ENCODE measurements around the gene R3HDM2. TPM values are rescaled to one million over a fixed set of nuclear protein-coding genes. Genes with fewer than 3 reads are reported as not detected.

R3HDM2 gene
- total and polyA plus RNA-seq, 2 of the 13 experiments (the other 11 are each of a cell fraction or from before 2014, with no cell fraction given): 11.1 to 23.5 TPM

DNA sequence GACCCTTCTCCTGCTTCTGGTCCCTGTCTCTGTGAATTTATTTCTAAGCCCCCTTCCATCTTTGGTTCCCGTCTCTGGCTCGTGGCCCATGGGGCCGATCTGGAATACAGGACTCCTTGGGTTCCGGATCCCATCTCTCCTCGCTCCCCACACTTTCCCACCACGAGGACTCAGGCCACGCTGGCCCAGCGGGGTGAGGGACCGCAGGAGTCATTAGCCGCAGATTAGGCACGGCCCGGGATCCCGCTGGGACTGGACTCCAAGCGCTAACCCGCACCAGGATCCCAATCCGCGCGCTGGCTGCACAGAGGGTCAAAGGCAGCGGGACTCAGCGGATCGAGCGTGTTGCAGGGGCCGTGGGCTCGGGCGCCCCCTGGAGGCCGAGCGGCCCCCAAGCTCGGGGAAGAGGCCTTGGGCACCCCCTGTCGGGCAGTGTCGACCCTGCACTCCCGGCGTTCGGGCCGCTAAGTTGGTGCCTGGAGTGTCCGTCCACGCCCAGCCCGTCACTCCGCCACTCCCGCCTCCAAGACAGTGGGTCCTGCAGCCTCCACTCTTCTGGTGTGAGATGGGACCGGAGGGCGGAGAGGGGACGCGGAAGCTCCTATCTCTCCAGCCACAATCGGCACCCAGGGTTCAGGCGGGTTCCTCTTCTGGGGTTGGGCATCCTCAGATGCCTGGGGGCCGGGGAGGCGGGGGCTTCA is 191.8 kb downstream of the R3HDM2 start (continued):
- TF ChIP-seq, protein P1, sequence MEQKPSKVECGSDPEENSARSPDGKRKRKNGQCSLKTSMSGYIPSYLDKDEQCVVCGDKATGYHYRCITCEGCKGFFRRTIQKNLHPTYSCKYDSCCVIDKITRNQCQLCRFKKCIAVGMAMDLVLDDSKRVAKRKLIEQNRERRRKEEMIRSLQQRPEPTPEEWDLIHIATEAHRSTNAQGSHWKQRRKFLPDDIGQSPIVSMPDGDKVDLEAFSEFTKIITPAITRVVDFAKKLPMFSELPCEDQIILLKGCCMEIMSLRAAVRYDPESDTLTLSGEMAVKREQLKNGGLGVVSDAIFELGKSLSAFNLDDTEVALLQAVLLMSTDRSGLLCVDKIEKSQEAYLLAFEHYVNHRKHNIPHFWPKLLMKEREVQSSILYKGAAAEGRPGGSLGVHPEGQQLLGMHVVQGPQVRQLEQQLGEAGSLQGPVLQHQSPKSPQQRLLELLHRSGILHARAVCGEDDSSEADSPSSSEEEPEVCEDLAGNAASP (CRISPR knock-in tag; IDR thresholded peaks at IDR 0.05; ENCODE audit: borderline replicate concordance): 0 out of 2 replicates have a peak, but pooled peaks have one; percentile 22
- TF ChIP-seq NR1H2 (CRISPR knock-in tag; IDR thresholded peaks at IDR 0.05; ENCODE audit: borderline replicate concordance, low read depth) (peak; percentile 55; the same call in 1 of the 2 replicates), NCOA2 (CRISPR knock-in tag; IDR thresholded peaks at IDR 0.05) (0 out of 2 replicates have a peak, but pooled peaks have one; percentile 16), ZNF83 (CRISPR knock-in tag; IDR thresholded peaks at IDR 0.05; ENCODE audit: borderline replicate concordance) (0 out of 2 replicates have a peak, but pooled peaks have one; percentile 25), ZNF441 (CRISPR knock-in tag; IDR thresholded peaks at IDR 0.05; ENCODE audit: borderline replicate concordance) (0 out of 2 replicates have a peak, but pooled peaks have one; percentile 49), HDAC2 (CRISPR knock-in tag; IDR thresholded peaks at IDR 0.05) (peak; percentile 49), HOXA3 (CRISPR knock-in tag; IDR thresholded peaks at IDR 0.05) (peak; percentile 45; the same call in 1 of the 2 replicates), MED13 (CRISPR knock-in tag; IDR thresholded peaks at IDR 0.05) (0 out of 2 replicates have a peak, but pooled peaks have one; percentile 36), ASH2L (IDR thresholded peaks at IDR 0.05; ENCODE audit: insufficient read length, low read depth, low read length) (peak; percentile 31), PTBP1 (IDR thresholded peaks at IDR 0.05; ENCODE audit: low read depth, low read length, poor library complexity, severe bottlenecking) (peak; percentile 2), ZNF550 (CRISPR knock-in tag; IDR thresholded peaks at IDR 0.05; ENCODE audit: borderline replicate concordance) (no peak), SRSF1 (optimal IDR thresholded peaks at IDR 0.05; ENCODE audit: low read depth, low read length) (peak; percentile 78), KDM4B (CRISPR knock-in tag; IDR thresholded peaks at IDR 0.05) (peak; percentile 91), CBFB (CRISPR knock-in tag; IDR thresholded peaks at IDR 0.05) (peak; percentile 63; the same call in 1 of the 2 replicates), RXRB (CRISPR knock-in tag; IDR thresholded peaks at IDR 0.05; ENCODE audit: borderline replicate concordance) (peak; percentile 58; the same call in 1 of the 2 replicates), HNRNPL (IDR thresholded peaks at IDR 0.05; ENCODE audit: low read depth, low read length) (0 out of 2 replicates have a peak, but pooled peaks have one; percentile 50), ZNF556 (CRISPR knock-in tag; IDR thresholded peaks at IDR 0.05; ENCODE audit: borderline replicate concordance) (peak; percentile 55; the same call in 1 of the 2 replicates), ZC3H13 (CRISPR knock-in tag; IDR thresholded peaks at IDR 0.05) (peak; percentile 64; the same call in 1 of the 2 replicates), TAF15 (IDR thresholded peaks at IDR 0.05; ENCODE audit: low read depth, low read length, poor library complexity, severe bottlenecking) (peak; percentile 56), PCBP1 (IDR thresholded peaks at IDR 0.05; ENCODE audit: borderline replicate concordance, low read depth, low read length) (0 out of 2 replicates have a peak, but pooled peaks have one; percentile 29), TAF1 (CRISPR knock-in tag; IDR thresholded peaks at IDR 0.05) (peak; percentile 37; the same call in 1 of the 2 replicates), FOXP1 (IDR thresholded peaks at IDR 0.05) (no peak), FOXP1 (CRISPR knock-in tag; IDR thresholded peaks at IDR 0.05) (no peak)
- TF ChIP-seq, protein P2, sequence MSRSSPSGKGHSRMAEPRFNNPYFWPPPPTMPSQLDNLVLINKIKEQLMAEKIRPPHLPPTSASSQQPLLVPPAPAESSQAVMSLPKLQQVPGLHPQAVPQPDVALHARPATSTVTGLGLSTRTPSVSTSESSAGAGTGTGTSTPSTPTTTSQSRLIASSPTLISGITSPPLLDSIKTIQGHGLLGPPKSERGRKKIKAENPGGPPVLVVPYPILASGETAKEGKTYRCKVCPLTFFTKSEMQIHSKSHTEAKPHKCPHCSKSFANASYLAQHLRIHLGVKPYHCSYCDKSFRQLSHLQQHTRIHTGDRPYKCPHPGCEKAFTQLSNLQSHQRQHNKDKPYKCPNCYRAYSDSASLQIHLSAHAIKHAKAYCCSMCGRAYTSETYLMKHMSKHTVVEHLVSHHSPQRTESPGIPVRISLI (CRISPR knock-in tag; IDR thresholded peaks at IDR 0.05; ENCODE audit: borderline replicate concordance): no peak
- TF ChIP-seq, protein P3, sequence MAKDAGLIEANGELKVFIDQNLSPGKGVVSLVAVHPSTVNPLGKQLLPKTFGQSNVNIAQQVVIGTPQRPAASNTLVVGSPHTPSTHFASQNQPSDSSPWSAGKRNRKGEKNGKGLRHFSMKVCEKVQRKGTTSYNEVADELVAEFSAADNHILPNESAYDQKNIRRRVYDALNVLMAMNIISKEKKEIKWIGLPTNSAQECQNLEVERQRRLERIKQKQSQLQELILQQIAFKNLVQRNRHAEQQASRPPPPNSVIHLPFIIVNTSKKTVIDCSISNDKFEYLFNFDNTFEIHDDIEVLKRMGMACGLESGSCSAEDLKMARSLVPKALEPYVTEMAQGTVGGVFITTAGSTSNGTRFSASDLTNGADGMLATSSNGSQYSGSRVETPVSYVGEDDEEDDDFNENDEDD (CRISPR knock-in tag; IDR thresholded peaks at IDR 0.05; ENCODE audit: borderline replicate concordance): peak; percentile 37; the same call in 1 of the 2 replicates
- TF ChIP-seq, protein P4, sequence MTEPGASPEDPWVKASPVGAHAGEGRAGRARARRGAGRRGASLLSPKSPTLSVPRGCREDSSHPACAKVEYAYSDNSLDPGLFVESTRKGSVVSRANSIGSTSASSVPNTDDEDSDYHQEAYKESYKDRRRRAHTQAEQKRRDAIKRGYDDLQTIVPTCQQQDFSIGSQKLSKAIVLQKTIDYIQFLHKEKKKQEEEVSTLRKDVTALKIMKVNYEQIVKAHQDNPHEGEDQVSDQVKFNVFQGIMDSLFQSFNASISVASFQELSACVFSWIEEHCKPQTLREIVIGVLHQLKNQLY (CRISPR knock-in tag; IDR thresholded peaks at IDR 0.05): 0 out of 2 replicates have a peak, but pooled peaks have one; percentile 3
